ENCODE measurements around the gene AGFG2.
A peak's percentile ranks its signal among the peaks of the same experiment; 100 is the strongest.

Gene AGFG2

DNA sequence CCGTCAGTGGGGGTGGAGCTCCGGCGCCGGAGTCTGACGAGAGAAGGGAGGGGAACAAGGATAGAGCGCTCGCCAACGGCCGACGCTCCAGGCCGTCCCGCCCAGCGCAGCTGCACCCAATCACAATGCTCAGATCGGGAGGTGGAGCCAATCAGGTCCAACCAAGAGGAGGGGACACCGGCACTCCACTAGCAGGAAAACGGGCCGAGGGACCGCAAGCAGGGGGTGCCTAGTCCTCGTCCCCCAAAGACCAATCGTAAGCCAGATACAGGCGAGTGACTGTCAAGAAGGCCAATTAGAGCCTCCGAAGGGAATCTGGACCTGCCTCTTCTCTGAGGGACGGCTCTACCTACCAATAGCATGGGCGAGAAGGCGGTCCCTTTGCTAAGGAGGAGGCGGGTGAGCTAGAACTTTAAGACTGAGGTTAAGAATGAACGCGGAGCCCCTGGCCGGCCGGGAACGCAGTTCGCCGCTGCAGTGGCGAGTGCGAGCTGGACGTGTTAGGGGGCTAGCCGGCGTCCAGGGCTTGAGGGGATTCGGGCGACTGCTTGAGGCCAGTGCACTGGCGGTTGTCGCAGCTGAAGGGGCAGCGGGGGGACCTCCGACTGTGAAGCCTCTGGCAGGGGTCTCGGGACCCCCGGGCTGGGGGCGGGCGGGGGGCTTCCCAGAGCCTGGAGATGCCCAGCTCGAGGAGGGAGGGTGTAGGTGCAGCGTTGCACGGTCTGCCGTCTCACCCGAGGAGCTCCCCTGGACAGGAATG is 47.4 kb downstream of the AGFG2 start, which contains the start of gene FBXO24:
TSS of gene FBXO24 (plus strand) at position 63 of the 760 bp plus-strand sequence. CDS start at position 361, 298 bp downstream.
- DNase-seq (ENCODE audit: low read depth), result peak; percentile 99

GRCh38 chr7:100588438-100588837 is 49.4 kb downstream of the AGFG2 start:
- no peak for DNase-seq (ENCODE audit: low read depth)

DNA sequence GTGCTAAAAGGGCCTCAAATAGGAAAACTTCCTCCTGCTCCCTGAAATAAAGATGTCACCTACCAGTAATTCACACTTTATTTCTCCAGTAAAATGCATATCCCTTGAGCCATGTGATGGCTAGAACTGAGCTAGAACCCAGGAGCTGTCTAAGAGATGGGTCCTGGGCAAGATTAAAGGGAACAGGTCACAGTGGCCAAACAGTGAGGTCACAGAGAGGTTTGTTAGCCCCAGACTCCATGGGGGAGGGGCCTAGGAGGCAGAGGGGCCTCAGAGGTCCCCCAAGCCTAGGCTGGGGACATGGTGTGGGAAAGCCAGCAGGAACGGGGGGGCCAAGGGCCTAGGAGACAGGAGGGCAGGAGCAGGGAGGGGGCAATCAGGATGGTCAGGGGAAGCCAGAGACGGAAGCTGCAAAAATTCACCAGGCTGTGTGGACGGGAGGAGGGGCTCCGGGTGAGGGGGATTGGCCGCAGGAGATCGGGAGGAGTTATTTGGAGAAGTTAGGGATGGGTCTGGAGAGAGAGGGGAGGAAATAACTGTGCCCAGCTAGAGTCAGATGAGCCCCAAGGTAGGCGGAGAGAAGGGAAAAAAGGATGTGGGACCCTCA is 50.4 kb downstream of the AGFG2 start:
- DNase-seq (ENCODE audit: low read depth), result no peak

- DNase-seq (ENCODE audit: low read depth), result no peak
Measured at GRCh38 chr7:100590077-100590737, 51.2 kb downstream of the AGFG2 start.

DNA sequence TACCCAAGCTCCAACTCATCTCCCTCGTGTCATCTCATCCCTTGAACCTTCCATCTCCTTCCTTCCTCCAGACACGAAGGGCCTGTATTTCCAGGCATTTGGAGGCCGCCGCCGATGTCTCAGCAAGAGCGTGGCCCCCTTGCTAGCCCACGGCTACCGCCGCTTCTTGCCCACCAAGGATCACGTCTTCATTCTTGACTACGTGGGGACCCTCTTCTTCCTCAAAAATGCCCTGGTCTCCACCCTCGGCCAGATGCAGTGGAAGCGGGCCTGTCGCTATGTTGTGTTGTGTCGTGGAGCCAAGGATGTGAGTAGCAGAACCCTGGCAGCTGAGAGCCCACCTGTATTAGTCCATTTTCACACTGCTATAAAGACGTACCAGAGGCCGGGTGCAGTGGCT is 52.6 kb downstream of the AGFG2 start:
- DNase-seq (ENCODE audit: low read depth), result no peak

DNA sequence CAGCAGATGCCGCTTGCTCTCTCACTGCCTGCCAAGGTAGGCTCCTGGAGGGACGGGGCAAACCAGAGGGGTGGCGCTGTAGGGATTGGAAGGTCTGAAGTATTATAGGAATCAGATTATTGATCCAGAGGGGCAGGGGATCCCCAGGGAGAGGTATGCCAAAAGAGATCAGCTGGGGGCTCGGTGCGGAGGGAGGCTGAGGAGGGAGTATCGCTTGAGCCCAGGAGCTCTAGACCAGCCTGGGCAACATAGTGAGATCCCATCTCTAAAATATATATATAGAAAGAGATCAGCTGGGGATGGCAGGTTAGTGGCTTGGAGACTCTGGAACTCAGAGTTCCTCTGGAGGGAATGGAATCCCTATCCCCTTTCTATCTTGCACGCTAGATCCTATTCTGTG is 56.2 kb downstream of the AGFG2 start:
- no peak for DNase-seq (ENCODE audit: low read depth)

GRCh38 chr7:100598425-100598824 is 59.4 kb downstream of the AGFG2 start:
- no peak for DNase-seq (ENCODE audit: low read depth)

GRCh38 chr7:100599911-100600729 is 61.1 kb downstream of the AGFG2 start:
- DNase-seq (ENCODE audit: low read depth), result no peak

GRCh38 chr7:100600730-100601038 is 61.7 kb downstream of the AGFG2 start:
- no peak for DNase-seq (ENCODE audit: low read depth)

DNA sequence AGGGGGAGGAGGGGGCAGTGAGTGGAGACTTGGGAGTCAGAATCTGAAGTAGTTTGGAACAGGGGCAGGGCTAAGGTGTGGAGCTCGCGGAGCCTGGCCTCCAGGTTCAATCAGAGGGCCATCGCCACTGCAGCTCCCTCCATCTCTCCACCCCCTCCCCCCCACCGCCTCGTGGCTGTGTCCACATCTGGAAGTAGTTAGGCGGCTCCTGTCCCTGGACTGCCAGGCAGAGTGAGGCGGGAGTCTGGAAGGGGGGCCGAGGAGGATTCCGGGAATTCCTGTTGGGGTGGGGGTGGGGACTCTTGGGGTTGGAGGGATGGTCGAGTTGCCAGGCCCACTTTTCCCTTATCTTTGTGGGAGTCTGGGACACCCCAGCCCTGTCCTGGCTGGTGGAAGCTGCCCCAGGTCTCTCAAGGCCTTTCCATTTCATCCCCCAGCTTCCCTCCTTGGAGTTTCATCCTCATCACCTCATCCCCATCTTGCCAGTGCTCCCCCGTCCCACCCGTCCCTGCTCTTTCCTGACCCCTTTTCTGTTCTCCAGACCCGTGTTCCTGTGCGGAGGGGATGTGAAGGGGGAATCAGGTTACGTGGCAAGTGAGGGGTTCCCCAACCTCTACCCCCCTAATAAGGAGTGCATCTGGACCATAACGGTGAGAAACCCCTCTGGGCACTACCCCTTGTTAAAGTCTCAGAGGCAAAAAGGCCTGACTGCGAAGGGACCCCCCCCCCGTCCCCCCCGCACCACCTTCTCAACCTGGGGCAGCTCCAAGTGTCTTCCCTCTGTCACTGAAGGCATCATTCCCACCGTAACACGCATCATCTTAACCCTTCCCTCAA is 64.1 kb downstream of the AGFG2 start:
- DNase-seq (ENCODE audit: low read depth), result no peak

DNA sequence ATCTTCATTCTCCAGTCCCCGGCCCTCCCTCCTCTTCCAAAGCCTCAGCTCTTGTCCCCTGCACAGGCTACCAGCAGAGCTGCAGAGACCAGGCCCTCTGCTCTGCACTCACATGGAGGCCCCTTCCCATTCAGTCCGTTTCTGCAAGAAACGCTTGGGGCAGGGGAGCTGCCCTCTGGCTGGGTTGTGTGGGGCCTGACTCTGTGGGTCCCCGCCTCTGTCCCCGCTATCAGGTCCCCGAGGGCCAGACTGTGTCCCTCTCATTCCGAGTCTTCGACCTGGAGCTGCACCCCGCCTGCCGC is 64.7 kb downstream of the AGFG2 start:
- DNase-seq (ENCODE audit: low read depth), result no peak

DNA sequence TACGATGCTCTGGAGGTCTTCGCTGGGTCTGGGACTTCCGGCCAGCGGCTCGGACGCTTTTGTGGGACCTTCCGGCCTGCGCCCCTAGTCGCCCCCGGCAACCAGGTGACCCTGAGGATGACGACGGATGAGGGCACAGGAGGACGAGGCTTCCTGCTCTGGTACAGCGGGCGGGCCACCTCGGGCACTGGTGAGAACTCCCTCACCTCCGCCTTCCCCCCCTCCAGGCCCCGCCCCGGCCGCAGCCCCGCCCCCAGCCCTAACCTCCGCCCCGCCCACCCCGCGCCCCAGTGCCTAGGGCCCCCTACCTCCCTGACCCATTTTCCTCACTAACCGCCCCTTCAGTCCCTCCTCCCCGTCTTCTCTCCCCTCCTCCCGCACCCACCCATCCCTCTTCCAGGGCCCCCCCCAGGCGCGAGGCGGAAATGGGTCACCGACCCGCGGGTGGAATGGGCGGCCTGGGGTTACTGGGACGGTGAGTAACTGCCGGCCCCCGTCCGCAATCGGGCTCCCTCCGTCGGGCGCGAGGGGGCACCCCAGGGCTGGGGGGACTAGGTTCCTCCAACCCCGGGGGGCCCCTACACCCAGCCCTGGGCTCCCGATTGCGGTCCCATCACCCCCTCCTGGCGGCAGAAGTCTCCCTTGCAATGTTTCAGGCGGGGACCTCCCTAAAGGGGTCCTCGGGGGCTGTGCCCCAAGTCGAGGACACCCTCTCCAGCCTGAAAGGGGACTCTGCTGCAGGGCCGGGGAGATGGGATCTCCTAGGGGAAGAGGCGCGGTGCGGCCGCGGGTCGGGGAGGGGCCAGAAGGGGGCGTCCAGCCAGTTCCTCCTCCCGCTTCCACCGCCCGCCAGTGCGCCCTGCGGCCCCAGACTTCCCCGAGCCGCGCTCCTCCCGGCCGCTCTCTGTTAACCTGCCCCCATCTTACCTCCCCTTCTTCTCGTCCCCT is 65.3 kb downstream of the AGFG2 start:
- DNase-seq (ENCODE audit: low read depth), result peak; percentile 58

DNA sequence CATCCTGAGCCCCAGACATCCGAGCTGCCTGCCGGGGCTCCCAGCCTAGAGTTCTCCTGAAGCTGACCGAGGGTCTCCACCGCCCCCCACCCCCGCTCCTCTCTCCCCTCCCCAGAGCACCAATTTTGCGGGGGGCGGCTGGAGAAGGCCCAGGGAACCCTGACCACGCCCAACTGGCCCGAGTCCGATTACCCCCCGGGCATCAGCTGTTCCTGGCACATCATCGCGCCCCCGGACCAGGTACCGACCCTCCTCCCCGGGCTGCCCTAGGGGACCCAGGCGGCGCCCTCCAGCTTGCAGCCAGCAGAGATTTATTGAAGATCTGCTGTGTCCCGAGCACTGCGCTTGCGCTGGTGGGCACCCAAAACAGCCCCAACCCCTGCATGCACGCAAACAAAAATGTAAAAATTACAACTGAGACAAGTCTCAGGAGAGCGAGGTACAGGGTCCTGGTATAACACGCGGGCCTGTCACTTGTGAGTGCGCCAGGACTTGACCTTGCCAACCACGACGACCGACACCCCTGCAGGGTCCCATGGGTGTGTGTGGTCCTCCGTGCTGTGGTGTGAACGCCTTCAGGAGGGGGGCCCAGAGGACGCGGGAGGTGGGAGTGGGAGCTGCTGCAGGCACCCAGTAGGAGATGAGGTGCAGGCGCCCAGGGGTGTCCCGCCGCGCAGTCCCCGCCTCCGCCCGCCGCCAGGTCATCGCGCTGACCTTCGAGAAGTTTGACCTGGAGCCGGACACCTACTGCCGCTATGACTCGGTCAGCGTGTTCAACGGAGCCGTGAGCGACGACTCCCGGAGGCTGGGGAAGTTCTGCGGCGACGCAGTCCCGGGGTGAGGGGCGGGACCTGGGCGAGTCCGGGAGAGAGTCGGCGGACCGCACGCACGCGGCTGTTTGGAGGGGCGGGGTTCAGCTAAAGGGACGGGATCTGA is 66.2 kb downstream of the AGFG2 start:
- DNase-seq (ENCODE audit: low read depth), result no peak

DNA sequence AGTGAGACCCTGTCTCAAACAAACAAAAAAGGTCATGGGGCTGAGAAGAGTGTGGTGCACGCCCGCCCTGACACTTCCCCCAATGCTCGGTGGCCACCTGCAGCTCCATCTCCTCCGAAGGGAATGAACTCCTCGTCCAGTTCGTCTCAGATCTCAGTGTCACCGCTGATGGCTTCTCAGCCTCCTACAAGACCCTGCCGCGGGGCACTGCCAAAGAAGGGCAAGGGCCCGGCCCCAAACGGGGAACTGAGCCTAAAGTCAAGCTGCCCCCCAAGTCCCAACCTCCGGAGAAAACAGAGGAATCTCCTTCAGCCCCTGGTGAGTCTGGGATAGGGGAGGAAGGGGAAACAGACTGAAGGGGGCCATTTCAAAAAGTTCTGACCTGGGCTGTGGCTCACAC is 67.3 kb downstream of the AGFG2 start:
- DNase-seq (ENCODE audit: low read depth), result no peak

- DNase-seq (ENCODE audit: low read depth), result no peak
Measured at GRCh38 chr7:100607111-100607510, 68.1 kb downstream of the AGFG2 start.

DNA sequence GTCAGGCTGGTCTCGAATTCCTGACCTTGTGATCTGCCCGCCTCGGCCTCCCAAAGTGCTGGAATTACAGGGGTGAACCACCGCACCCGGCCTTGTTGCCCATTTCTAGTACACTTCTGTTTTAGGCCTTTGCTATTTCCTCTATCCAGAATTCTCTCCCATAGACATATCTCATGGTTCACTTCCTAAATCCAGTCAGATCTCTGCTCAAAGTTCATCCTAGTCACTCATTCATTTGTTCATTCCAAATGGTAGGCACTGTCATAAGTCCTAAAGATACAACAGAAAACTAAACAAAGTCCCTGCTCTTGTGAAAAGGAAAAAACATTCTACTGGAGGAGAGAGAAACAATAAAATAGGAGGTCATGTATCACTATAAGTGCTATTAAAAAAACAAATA is 71.0 kb downstream of the AGFG2 start:
- DNase-seq (ENCODE audit: low read depth), result no peak

- DNase-seq (ENCODE audit: low read depth), result peak; percentile 97
Measured at GRCh38 chr7:100611983-100612729, 73.2 kb downstream of the AGFG2 start, which contains the start of gene MOSPD3. Gene MOSPD3, plus strand, starts transcription at chr7:100612540. Its CDS starts 252 bp downstream, at chr7:100612792.

- DNase-seq (ENCODE audit: low read depth), result no peak
Measured at GRCh38 chr7:100612730-100613390, 73.9 kb downstream of the AGFG2 start.
